Fibroblast of lung (primary cell): ENCODE data around the gene TANC1. TPM values are rescaled to one million over a fixed set of nuclear protein-coding genes. Genes with fewer than 3 reads are reported as not detected.

Source experiments
- DNase-seq, 2 donors: peaks; one replicate each; pipeline versions ENCODE4 v3.0.0 to v3.0.0-alpha.2; 2010; ENCODE audit warnings: low read depth in 2 of 2
- H2AFZ ChIP-seq: 2 replicates; pipeline ENCODE4 v1.5.1; 2012; ENCODE audit warnings: low read length, control low read depth, inconsistent platforms
- H3K27ac ChIP-seq: 2 replicates; pipeline ENCODE4 v1.5.1; 2011; ENCODE audit warnings: low read length, control low read depth; ENCODE audit not compliant: insufficient read depth
- H3K27me3 ChIP-seq: 2 replicates; pipeline ENCODE4 v1.5.1; 2011; ENCODE audit warnings: mild to moderate bottlenecking, low read length; ENCODE audit not compliant: control insufficient read depth, insufficient read depth
- H3K36me3 ChIP-seq: 2 replicates; pipeline ENCODE4 v1.5.1; 2011; ENCODE audit warnings: low read length; ENCODE audit not compliant: control insufficient read depth, insufficient read depth
- H3K4me1 ChIP-seq: 2 replicates; pipeline ENCODE4 v1.5.1; 2011; ENCODE audit warnings: low read length; ENCODE audit not compliant: control insufficient read depth, insufficient read depth; ENCODE audit errors: extremely low read depth
- H3K4me2 ChIP-seq: 2 replicates; pipeline ENCODE4 v1.5.1; 2011; ENCODE audit warnings: low read length, control low read depth; ENCODE audit not compliant: insufficient read depth; ENCODE audit errors: extremely low read depth
- H3K4me3 ChIP-seq, 4 experiments: fragments of 200-600 bp in 1 of 4; sonication (generic) in 1 of 4; replicated peaks in 1 of 4; 2 replicates each; pipeline ENCODE4 v1.5.1; 2011 to 2016; ENCODE audit warnings: low read length in 4 of 4, low read depth in 3 of 4, mild to moderate bottlenecking in 3 of 4, control low read depth in 2 of 4, inconsistent platforms in 1 of 4, mixed read lengths in 1 of 4; ENCODE audit not compliant: insufficient read depth in 1 of 4; ENCODE audit errors: control extremely low read depth in 1 of 4
- H3K79me2 ChIP-seq: 2 replicates; pipeline ENCODE4 v1.5.1; 2012; ENCODE audit warnings: mild to moderate bottlenecking, low read length, inconsistent platforms; ENCODE audit not compliant: control insufficient read depth, insufficient read depth
- H3K9ac ChIP-seq: 2 replicates; pipeline ENCODE4 v1.5.1; 2011; ENCODE audit warnings: mild to moderate bottlenecking, low read length, control low read depth; ENCODE audit not compliant: insufficient read depth
- H3K9me3 ChIP-seq: 2 replicates; pipeline ENCODE4 v1.5.1; 2012; ENCODE audit warnings: low read depth, low read length; ENCODE audit not compliant: control insufficient read depth, insufficient read depth
- H4K20me1 ChIP-seq: 2 replicates; pipeline ENCODE4 v1.5.1; 2011; ENCODE audit warnings: low read length; ENCODE audit not compliant: control insufficient read depth, insufficient read depth; ENCODE audit errors: extremely low read depth
- EZH2 ChIP-seq: IDR thresholded peaks from 2 replicates; pipeline ENCODE4 v1.5.1; 2012; ENCODE audit warnings: low read length, control low read depth, mild to moderate bottlenecking; ENCODE audit errors: missing control alignments
- polyA plus RNA-seq, 2 donors: library from polyadenylated mRNA; depleted of rRNA in 1 of 2; stranded (reverse) in 1 of 2; unstranded in 1 of 2; fragments of >200 nt; gene quantifications; 2 replicates each; pipeline ENCODE4 v1.2.1, GENCODE V29; 2011 to 2012; ENCODE audit warnings: missing spikeins in 1 of 2
- total RNA-seq: library from RNA; depleted of rRNA; stranded (reverse); fragments of >200 nt; gene quantifications from 2 replicates; pipeline ENCODE4 v1.2.1, GENCODE V29; 2014
- TF ChIP-seq, protein P1 (sequence below), 2 donors: IDR thresholded peaks in 1 of 2; conservative IDR thresholded peaks in 1 of 2; 1 replicate in 1 of 2; 2 replicates in 1 of 2; pipeline ENCODE4 v1.5.1; 2011 to 2012; ENCODE audit warnings: low read length in 2 of 2, control low read depth in 1 of 2, inconsistent platforms in 1 of 2, low read depth in 1 of 2, mild to moderate bottlenecking in 1 of 2

The TANC1 gene
- total and polyA plus RNA-seq, 2 donors (not counting 1 experiment from before 2014, with no cell fraction given) = 32.7 to 41.9 TPM

DNA sequence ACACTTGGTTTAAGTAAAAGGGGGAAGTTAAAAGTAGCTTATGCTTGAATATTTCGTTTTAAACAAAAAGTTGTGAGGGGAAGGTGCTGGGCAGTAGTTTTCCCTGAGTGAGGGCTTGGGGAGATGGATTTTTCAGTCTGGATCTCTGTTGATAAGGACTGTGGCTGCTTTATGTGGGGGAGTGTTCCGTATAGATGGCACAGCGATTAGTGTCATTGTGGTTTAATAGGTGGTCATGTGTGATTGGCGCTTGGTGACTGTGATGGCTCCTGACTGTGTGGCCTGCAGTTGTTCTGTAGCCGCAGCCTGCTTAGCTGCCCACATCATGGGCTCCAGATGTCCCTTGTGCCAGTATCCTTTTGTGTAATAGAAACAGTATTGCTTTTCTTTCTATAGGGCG is 161.9 kb downstream of the TANC1 start:
- no peak for TF ChIP-seq EZH2
- TF ChIP-seq, protein P1, sequence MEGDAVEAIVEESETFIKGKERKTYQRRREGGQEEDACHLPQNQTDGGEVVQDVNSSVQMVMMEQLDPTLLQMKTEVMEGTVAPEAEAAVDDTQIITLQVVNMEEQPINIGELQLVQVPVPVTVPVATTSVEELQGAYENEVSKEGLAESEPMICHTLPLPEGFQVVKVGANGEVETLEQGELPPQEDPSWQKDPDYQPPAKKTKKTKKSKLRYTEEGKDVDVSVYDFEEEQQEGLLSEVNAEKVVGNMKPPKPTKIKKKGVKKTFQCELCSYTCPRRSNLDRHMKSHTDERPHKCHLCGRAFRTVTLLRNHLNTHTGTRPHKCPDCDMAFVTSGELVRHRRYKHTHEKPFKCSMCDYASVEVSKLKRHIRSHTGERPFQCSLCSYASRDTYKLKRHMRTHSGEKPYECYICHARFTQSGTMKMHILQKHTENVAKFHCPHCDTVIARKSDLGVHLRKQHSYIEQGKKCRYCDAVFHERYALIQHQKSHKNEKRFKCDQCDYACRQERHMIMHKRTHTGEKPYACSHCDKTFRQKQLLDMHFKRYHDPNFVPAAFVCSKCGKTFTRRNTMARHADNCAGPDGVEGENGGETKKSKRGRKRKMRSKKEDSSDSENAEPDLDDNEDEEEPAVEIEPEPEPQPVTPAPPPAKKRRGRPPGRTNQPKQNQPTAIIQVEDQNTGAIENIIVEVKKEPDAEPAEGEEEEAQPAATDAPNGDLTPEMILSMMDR (conservative IDR thresholded peaks at IDR 0.05 in 1 of 2, IDR thresholded peaks at IDR 0.05 in 1 of 2; ENCODE audit: low read depth in 1 of 2, low read length in 2 of 2) = no peak
- Histone ChIP-seq H3K9ac (no peak overlapping the region), H4K20me1 (no peaks in the 10 kb centered on the region), H3K9me3 (no peaks in the 10 kb centered on the region), H3K27me3 (no peaks in the 10 kb centered on the region), H3K4me3 (no peak overlapping the region), H3K4me1 (peaks cover 23% of the 10 kb centered on the region), H3K27ac (no peak overlapping the region), H3K79me2 (peaks cover 5% of the 10 kb centered on the region), H2AFZ (no peak overlapping the region), H3K4me2 (no peak overlapping the region), H3K36me3 (no peaks in the 10 kb centered on the region)
- DNase-seq = peak in 1 of 2 donors; percentile 36

DNA sequence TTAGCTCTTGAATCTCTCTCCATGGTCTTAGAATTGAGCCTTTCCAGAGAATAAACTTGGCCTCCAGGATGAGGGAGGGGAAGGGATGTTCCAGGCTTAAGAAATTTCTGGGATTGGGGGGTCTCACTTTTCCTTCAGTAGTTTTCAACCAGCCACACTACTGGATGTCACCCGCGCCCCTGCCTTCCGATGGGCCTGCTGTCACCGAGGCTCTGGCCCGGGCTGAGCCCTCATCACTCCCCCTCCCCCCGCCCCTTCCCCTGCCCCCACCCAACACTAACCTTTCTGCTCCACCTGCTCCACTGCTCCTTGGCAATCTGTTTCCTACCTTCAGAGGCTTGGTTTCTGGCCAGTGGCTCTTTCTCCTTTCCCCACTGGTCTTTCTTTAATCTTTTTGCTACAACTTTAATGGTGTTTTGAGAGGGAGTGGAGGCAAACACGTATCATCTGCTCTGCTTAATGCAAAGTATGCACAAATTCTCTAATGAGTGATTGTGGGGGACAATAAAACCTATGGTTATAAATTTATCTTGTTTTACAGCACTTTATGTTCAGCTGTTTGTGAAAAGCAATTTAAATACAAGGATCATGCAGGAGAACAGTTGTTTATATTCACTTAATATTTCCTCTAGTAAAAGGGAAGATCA is 162.9 kb downstream of the TANC1 start:
- Histone ChIP-seq H3K4me3 (no peak overlapping the region), H3K9ac (no peak overlapping the region), H4K20me1 (no peaks in the 10 kb centered on the region), H3K27ac (peak overlapping the region; percentile 77), H3K79me2 (peaks cover 5% of the 10 kb centered on the region), H3K9me3 (no peaks in the 10 kb centered on the region), H3K4me1 (peaks cover 25% of the 10 kb centered on the region), H3K4me2 (peak overlapping the region; percentile 65), H3K36me3 (no peaks in the 10 kb centered on the region), H3K27me3 (no peaks in the 10 kb centered on the region), H2AFZ (no peak overlapping the region)
- DNase-seq = no peak
- TF ChIP-seq, protein P1 (conservative IDR thresholded peaks at IDR 0.05 in 1 of 2, IDR thresholded peaks at IDR 0.05 in 1 of 2; ENCODE audit: low read depth in 1 of 2, low read length in 2 of 2) = no peak
- no peak for TF ChIP-seq EZH2

DNA sequence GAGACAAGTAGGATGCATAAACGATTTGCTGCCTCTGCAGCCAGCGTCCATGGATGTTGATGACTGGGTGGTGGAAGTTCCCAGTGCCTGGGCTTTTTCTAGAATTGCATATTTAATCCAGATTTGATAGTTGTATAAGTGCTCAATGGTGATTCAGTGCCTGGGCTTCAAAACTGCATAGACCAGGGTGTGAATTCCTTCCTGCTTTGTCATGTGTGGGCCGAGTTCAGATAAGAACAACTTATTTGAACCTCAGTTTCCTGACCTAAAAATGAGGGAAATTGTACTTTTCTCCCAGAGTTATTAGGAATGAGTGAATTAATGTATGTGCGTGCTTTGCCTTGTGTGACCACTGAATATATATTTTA is 163.5 kb downstream of the TANC1 start:
- H3K4me3 ChIP-seq = no peak overlapping the region
- no peaks in the 10 kb centered on the region for H3K9me3 ChIP-seq
- H3K27me3 ChIP-seq = no peaks in the 10 kb centered on the region
- no peak overlapping the region for H3K9ac ChIP-seq
- TF ChIP-seq, protein P1 (conservative IDR thresholded peaks at IDR 0.05 in 1 of 2, IDR thresholded peaks at IDR 0.05 in 1 of 2; ENCODE audit: low read depth in 1 of 2, low read length in 2 of 2) = no peak
- H2AFZ ChIP-seq = no peak overlapping the region
- no peaks in the 10 kb centered on the region for H3K36me3 ChIP-seq
- peaks cover 5% of the 10 kb centered on the region for H3K79me2 ChIP-seq
- H3K4me1 ChIP-seq = peaks cover 27% of the 10 kb centered on the region
- H3K27ac ChIP-seq = peak overlapping the region; percentile 77
- peak; percentile 79 to 99 for DNase-seq
- H3K4me2 ChIP-seq = peak overlapping the region; percentile 65
- no peaks in the 10 kb centered on the region for H4K20me1 ChIP-seq
